Cardiac muscle cell (in vitro differentiated cells and primary cell): ENCODE measurements around the gene GRIN2C. TPM values are rescaled to one million over a fixed set of nuclear protein-coding genes. Genes with fewer than 3 reads are reported as not detected.

Experiments used
- DNase-seq, 2 donors: peaks; one replicate each; pipeline versions ENCODE4 v3.0.0 to v3.0.0-alpha.2; 2010 to 2017; ENCODE audit warnings: low read depth in 1 of 2, low spot score in 1 of 2
- H3K27ac ChIP-seq: fragments of 200-600 bp; sonication (generic); 2 replicates; pipeline ENCODE4 v1.5.1; 2016
- H3K27me3 ChIP-seq: fragments of 200-600 bp; sonication (generic); 2 replicates; pipeline ENCODE4 v1.6.0; 2016; ENCODE audit warnings: control low read depth
- H3K36me3 ChIP-seq: fragments of 200-600 bp; sonication (generic); 2 replicates; pipeline ENCODE4 v1.5.1; 2016; ENCODE audit warnings: control low read depth
- H3K4me1 ChIP-seq: fragments of 200-600 bp; sonication (generic); 2 replicates; pipeline ENCODE4 v1.8.1; 2017; ENCODE audit warnings: low read depth, mild to moderate bottlenecking, mixed run types
- H3K4me3 ChIP-seq: fragments of 200-600 bp; sonication (generic); 2 replicates; pipeline ENCODE4 v1.5.1; 2016; ENCODE audit warnings: mild to moderate bottlenecking
- H3K9me3 ChIP-seq: fragments of 200-600 bp; sonication (generic); 2 replicates; pipeline ENCODE4 v1.5.1; 2017; ENCODE audit warnings: low read depth, mild to moderate bottlenecking, control low read depth
- CTCF ChIP-seq: IDR thresholded peaks from 2 replicates; pipeline ENCODE4 v1.5.1; 2012; ENCODE audit warnings: low read depth, mild to moderate bottlenecking, low read length
- polyA plus RNA-seq: library from polyadenylated mRNA; unstranded; fragments of >200 nt; fragmentation: Nextera tagmentation; extraction: Ambion mirVana; gene quantifications from 2 replicates; pipeline ENCODE4 v1.2.1, GENCODE V29; 2016
- total RNA-seq: library from RNA; depleted of rRNA; stranded (reverse); fragments of >200 nt; gene quantifications from 2 replicates; pipeline ENCODE4 v1.2.3, GENCODE V29; 2016

Gene GRIN2C
- total and polyA plus RNA-seq, 2 experiments from 2014 or later: 0.71 to 6.1 TPM

- peaks cover 29% of the 10 kb centered on the region for H3K4me1 ChIP-seq
- H3K27me3 ChIP-seq: no peaks in the 10 kb centered on the region
- no peak for DNase-seq
- no peaks in the 10 kb centered on the region for H3K36me3 ChIP-seq
- no peak for TF ChIP-seq CTCF
- H3K4me3 ChIP-seq: no peak overlapping the region
- no peak overlapping the region for H3K27ac ChIP-seq
- H3K9me3 ChIP-seq: no peaks in the 10 kb centered on the region
Measured at GRCh38 chr17:74800531-74800930, 59.2 kb downstream of the GRIN2C start.

GRCh38 chr17:74799097-74799496 is 60.6 kb downstream of the GRIN2C start:
- no peak for TF ChIP-seq CTCF
- Histone ChIP-seq H3K27me3 (no peaks in the 10 kb centered on the region), H3K4me3 (no peak overlapping the region), H3K4me1 (peaks cover 23% of the 10 kb centered on the region), H3K9me3 (no peaks in the 10 kb centered on the region), H3K36me3 (no peaks in the 10 kb centered on the region), H3K27ac (no peak overlapping the region)
- no peak for DNase-seq

GRCh38 chr17:74798239-74798707 is 61.4 kb downstream of the GRIN2C start:
- DNase-seq: peak in 1 of 2 donors; percentile 43
- Histone ChIP-seq H3K4me3 (no peak overlapping the region), H3K27me3 (no peaks in the 10 kb centered on the region), H3K9me3 (no peaks in the 10 kb centered on the region), H3K36me3 (no peaks in the 10 kb centered on the region), H3K27ac (peak overlapping the region; percentile 12), H3K4me1 (peaks cover 29% of the 10 kb centered on the region)
- no peak for TF ChIP-seq CTCF

- no peak overlapping the region for H3K4me3 ChIP-seq
- no peak for DNase-seq
- H3K27ac ChIP-seq: peak overlapping the region; percentile 12
- no peaks in the 10 kb centered on the region for H3K9me3 ChIP-seq
- no peaks in the 10 kb centered on the region for H3K36me3 ChIP-seq
- no peak for TF ChIP-seq CTCF
- H3K27me3 ChIP-seq: no peaks in the 10 kb centered on the region
- peaks cover 30% of the 10 kb centered on the region for H3K4me1 ChIP-seq
Measured at GRCh38 chr17:74797824-74798223, 61.9 kb downstream of the GRIN2C start.

GRCh38 chr17:74796866-74797265 is 62.8 kb downstream of the GRIN2C start:
- Histone ChIP-seq H3K4me1 (peaks cover 30% of the 10 kb centered on the region), H3K4me3 (no peak overlapping the region), H3K27me3 (no peaks in the 10 kb centered on the region), H3K9me3 (no peaks in the 10 kb centered on the region), H3K27ac (no peak overlapping the region), H3K36me3 (no peaks in the 10 kb centered on the region)
- no peak for DNase-seq
- no peak for TF ChIP-seq CTCF

GRCh38 chr17:74796211-74796610 is 63.5 kb downstream of the GRIN2C start:
- H3K36me3 ChIP-seq: no peaks in the 10 kb centered on the region

More at GRCh38 chr17:74796211-74796610, 63.5 kb downstream of the GRIN2C start:
- H3K27ac ChIP-seq: no peak overlapping the region
- DNase-seq: no peak
- no peak overlapping the region for H3K4me3 ChIP-seq
- H3K9me3 ChIP-seq: no peaks in the 10 kb centered on the region
- peaks cover 30% of the 10 kb centered on the region for H3K4me1 ChIP-seq
- no peaks in the 10 kb centered on the region for H3K27me3 ChIP-seq
- TF ChIP-seq CTCF: no peak
